PC-3 (cell line): ENCODE data around the gene FAS. TPM values are rescaled to one million over a fixed set of nuclear protein-coding genes. Genes with fewer than 3 reads are reported as not detected.

Experiments
- ATAC-seq: fragments of 200-7000 bp; cut with Tn5 transposase; 2 replicates; pipeline ENCODE4 v1.9.1; 2020; ENCODE audit warnings: mild to moderate bottlenecking, moderate library complexity
- BruUV-seq: library from RNA; stranded (reverse); fragments of 400-500 nt; replicated peaks from 2 replicates; lab custom pipeline; 2021; lab: Mats Ljungman, UMichigan
- CTCF ChIA-PET: fragments of 300-600 bp; sonication (Branson Sonifier 250); formaldehyde crosslinking; loops from one replicate; lab custom pipeline; 2022; ENCODE audit warnings: antibody characterized with exemption; lab: Charles Lee
- POLR2A ChIA-PET: fragments of 300-600 bp; sonication (Branson Sonifier 250); formaldehyde crosslinking; loops from one replicate; lab custom pipeline; 2022; ENCODE audit warnings: antibody characterized with exemption; ENCODE audit not compliant: unreplicated experiment; lab: Charles Lee
- DNase-seq: peaks from one replicate; pipeline ENCODE4 v3.0.0-alpha.2; 2015
- H2AFZ ChIP-seq: fragments of 300-600 bp; sonication (generic); 2 replicates; pipeline ENCODE4 v1.6.0; 2016; ENCODE audit warnings: antibody characterized with exemption, low read length
- H3F3A ChIP-seq: fragments of 300-600 bp; sonication (generic); one replicate; pipeline ENCODE4 v1.6.0; 2017; ENCODE audit warnings: antibody characterized with exemption, low read length, control low read depth, mild to moderate bottlenecking; ENCODE audit not compliant: unreplicated experiment
- H3K27ac ChIP-seq: fragments of 300-600 bp; sonication (generic); 2 replicates; pipeline ENCODE4 v1.5.1; 2016; ENCODE audit warnings: mild to moderate bottlenecking, low read length
- H3K27me3 ChIP-seq: fragments of 300-600 bp; sonication (generic); 2 replicates; pipeline ENCODE4 v1.6.1; 2016; ENCODE audit warnings: low read length, mixed read lengths
- H3K36me3 ChIP-seq: fragments of 300-600 bp; sonication (generic); 2 replicates; pipeline ENCODE4 v1.6.1; 2016; ENCODE audit warnings: low read depth, mixed run types, low read length, mixed read lengths
- H3K4me1 ChIP-seq: fragments of 300-600 bp; sonication (generic); 2 replicates; pipeline ENCODE4 v1.5.1; 2016; ENCODE audit warnings: low read length; ENCODE audit not compliant: insufficient read depth
- H3K4me2 ChIP-seq: fragments of 300-600 bp; sonication (generic); 2 replicates; pipeline ENCODE4 v1.6.0; 2016; ENCODE audit warnings: low read length
- H3K4me3 ChIP-seq: fragments of 300-600 bp; sonication (generic); 2 replicates; pipeline ENCODE4 v1.5.1; 2016; ENCODE audit warnings: mild to moderate bottlenecking, low read length, mixed read lengths
- H3K79me2 ChIP-seq: fragments of 300-600 bp; sonication (generic); 2 replicates; pipeline ENCODE4 v1.6.1; 2017; ENCODE audit warnings: low read length, mixed read lengths
- H3K9ac ChIP-seq: fragments of 300-600 bp; sonication (generic); 2 replicates; pipeline ENCODE4 v1.6.0; 2016; ENCODE audit warnings: mild to moderate bottlenecking, low read length
- H3K9me2 ChIP-seq: fragments of 300-600 bp; sonication (generic); replicated peaks from 2 replicates; pipeline ENCODE4 v1.6.1; 2016; ENCODE audit warnings: mixed run types, low read length, mixed read lengths
- H3K9me3 ChIP-seq: fragments of 300-600 bp; sonication (generic); 2 replicates; pipeline ENCODE4 v1.6.1; 2016; ENCODE audit warnings: low read length, mixed read lengths
- H4K20me1 ChIP-seq: fragments of 300-600 bp; sonication (generic); 2 replicates; pipeline ENCODE4 v1.6.1; 2016; ENCODE audit warnings: low read length, mixed read lengths
- EZH2 ChIP-seq: fragments of 300-600 bp; sonication (generic); IDR thresholded peaks from one replicate; pipeline ENCODE4 v1.6.1; 2017; ENCODE audit warnings: antibody characterized with exemption, mild to moderate bottlenecking, low read length; ENCODE audit not compliant: unreplicated experiment
- EZH2phosphoT487 ChIP-seq: fragments of 300-600 bp; sonication (generic); IDR thresholded peaks from 2 replicates; pipeline ENCODE4 v1.6.1; 2018; ENCODE audit warnings: mild to moderate bottlenecking, antibody characterized with exemption, low read length, borderline replicate concordance
- intact Hi-C: fragments of 100-400 bp; cut with micrococcal nuclease; formaldehyde crosslinking; loops from 2 replicates; pipeline ENCODE4 v1.9.0; 2023
- total RNA-seq: library from RNA; depleted of rRNA; stranded (reverse); fragments of >200 nt; gene quantifications from 2 replicates; pipeline ENCODE4 v1.2.3, GENCODE V29; 2014
- TF ChIP-seq, protein P1 (sequence below): fragments of 300-600 bp; sonication (generic); conservative IDR thresholded peaks from 2 replicates; pipeline ENCODE4 v1.5.1; 2017; ENCODE audit warnings: antibody characterized with exemption, low read depth, mild to moderate bottlenecking, low read length

Gene FAS
- total RNA-seq, 1 experiment from 2014 or later = 4.8 TPM

DNA sequence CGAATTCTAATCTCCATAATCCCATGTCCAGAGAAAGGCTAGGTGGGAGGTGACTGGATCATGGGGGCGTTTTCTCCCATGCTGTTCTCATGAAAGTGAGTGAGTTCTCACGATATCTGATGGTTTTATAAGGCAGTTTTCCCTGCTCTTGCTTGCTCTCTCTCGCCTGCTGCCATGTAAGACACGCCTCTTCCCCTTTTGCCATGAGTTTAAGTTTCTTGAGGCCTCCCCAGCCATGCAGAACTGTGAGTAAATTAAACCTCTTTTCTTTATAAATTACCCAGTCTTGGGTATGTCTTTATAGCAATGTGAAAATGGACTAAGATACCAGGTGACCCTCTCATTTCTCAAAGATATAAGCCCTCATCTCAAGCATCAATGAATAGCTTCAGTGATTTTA lies 36.9 kb upstream of the FAS start:
- H3K79me2 ChIP-seq = no peaks in the 10 kb centered on the region
- no peaks in the 10 kb centered on the region for H4K20me1 ChIP-seq
- H3K9ac ChIP-seq = no peak overlapping the region
- ATAC-seq (no peak), DNase-seq (no peak)
- no peak for TF ChIP-seq EZH2
- TF ChIP-seq, protein P1, sequence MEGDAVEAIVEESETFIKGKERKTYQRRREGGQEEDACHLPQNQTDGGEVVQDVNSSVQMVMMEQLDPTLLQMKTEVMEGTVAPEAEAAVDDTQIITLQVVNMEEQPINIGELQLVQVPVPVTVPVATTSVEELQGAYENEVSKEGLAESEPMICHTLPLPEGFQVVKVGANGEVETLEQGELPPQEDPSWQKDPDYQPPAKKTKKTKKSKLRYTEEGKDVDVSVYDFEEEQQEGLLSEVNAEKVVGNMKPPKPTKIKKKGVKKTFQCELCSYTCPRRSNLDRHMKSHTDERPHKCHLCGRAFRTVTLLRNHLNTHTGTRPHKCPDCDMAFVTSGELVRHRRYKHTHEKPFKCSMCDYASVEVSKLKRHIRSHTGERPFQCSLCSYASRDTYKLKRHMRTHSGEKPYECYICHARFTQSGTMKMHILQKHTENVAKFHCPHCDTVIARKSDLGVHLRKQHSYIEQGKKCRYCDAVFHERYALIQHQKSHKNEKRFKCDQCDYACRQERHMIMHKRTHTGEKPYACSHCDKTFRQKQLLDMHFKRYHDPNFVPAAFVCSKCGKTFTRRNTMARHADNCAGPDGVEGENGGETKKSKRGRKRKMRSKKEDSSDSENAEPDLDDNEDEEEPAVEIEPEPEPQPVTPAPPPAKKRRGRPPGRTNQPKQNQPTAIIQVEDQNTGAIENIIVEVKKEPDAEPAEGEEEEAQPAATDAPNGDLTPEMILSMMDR = no peak
- TF ChIP-seq EZH2phosphoT487 = no peak
- CTCF ChIA-PET = no interaction called here
- no peaks in the 10 kb centered on the region for H3K36me3 ChIP-seq
- no peak overlapping the region for H3K27ac ChIP-seq
- POLR2A ChIA-PET = no interaction called here
- no peaks in the 10 kb centered on the region for H3K9me3 ChIP-seq
- no peak overlapping the region for H2AFZ ChIP-seq
- H3K9me2 ChIP-seq = no peaks in the 10 kb centered on the region
- intact Hi-C loops = no loop called here
- no TSS peak for BruUV-seq
- H3K4me1 ChIP-seq = peaks cover 20% of the 10 kb centered on the region
- H3K27me3 ChIP-seq = no peaks in the 10 kb centered on the region
- no peaks in the 10 kb centered on the region for H3F3A ChIP-seq
- H3K4me2 ChIP-seq = no peak overlapping the region
- no peak overlapping the region for H3K4me3 ChIP-seq

GRCh38 chr10:88954458-88955083 lies 36.0 kb upstream of the FAS start:
- no TSS peak for BruUV-seq
- H3K27ac ChIP-seq = no peak overlapping the region

GRCh38 chr10:88957381-88957780 lies 33.2 kb upstream of the FAS start:
- DNase-seq (no peak), ATAC-seq (no peak)
- ChIA-PET POLR2A (no interaction called here), CTCF (no interaction called here)
- Histone ChIP-seq H3K27me3 (no peaks in the 10 kb centered on the region), H4K20me1 (no peaks in the 10 kb centered on the region), H3K4me1 (no peaks in the 10 kb centered on the region; the same call in 1 of the 2 replicates), H3K36me3 (no peaks in the 10 kb centered on the region), H3F3A (no peaks in the 10 kb centered on the region), H3K27ac (no peak overlapping the region), H2AFZ (no peak overlapping the region), H3K9me3 (no peaks in the 10 kb centered on the region), H3K4me3 (no peak overlapping the region), H3K4me2 (no peak overlapping the region), H3K9me2 (no peaks in the 10 kb centered on the region), H3K9ac (no peak overlapping the region), H3K79me2 (no peaks in the 10 kb centered on the region)
- no TSS peak for BruUV-seq
- TF ChIP-seq EZH2 = no peak
- TF ChIP-seq, protein P1 = no peak
- no peak for TF ChIP-seq EZH2phosphoT487
- intact Hi-C loops = no loop called here

More at GRCh38 chr10:88954458-88955083, 36.0 kb upstream of the FAS start:
- no peaks in the 10 kb centered on the region for H4K20me1 ChIP-seq
- no peak for DNase-seq
- no peak for ATAC-seq
- no peak overlapping the region for H3K9ac ChIP-seq
- no peak overlapping the region for H2AFZ ChIP-seq
- ChIA-PET POLR2A (no interaction called here), CTCF (interaction anchor here (0.7 kb wide), 1 partner anchor 33 kb away, joined by 6 read pairs; no protein-coding TSS in a partner anchor)
- no peaks in the 10 kb centered on the region for H3K27me3 ChIP-seq
- H3K36me3 ChIP-seq = no peaks in the 10 kb centered on the region
- no peaks in the 10 kb centered on the region for H3K9me2 ChIP-seq
- H3K4me3 ChIP-seq = no peak overlapping the region
- no peak overlapping the region for H3K4me2 ChIP-seq
- intact Hi-C loops = no loop called here
- no peaks in the 10 kb centered on the region for H3F3A ChIP-seq
- H3K9me3 ChIP-seq = no peaks in the 10 kb centered on the region
- TF ChIP-seq, protein P1 = no peak
- no peak for TF ChIP-seq EZH2phosphoT487
- TF ChIP-seq EZH2 = no peak
- H3K4me1 ChIP-seq = peaks cover 20% of the 10 kb centered on the region
- no peaks in the 10 kb centered on the region for H3K79me2 ChIP-seq
